Erythroblast (primary cell): ENCODE results near the gene CREB5.

Experiments used
- GATA1 ChIP-seq: IDR thresholded peaks from 2 replicates; pipeline ENCODE4 v1.6.1; 2011; ENCODE audit warnings: low read depth, mild to moderate bottlenecking, control low read depth, low read length, moderate library complexity
- POLR2A ChIP-seq: IDR thresholded peaks from 2 replicates; pipeline ENCODE4 v1.6.1; 2011; ENCODE audit warnings: mild to moderate bottlenecking, low read length

DNA sequence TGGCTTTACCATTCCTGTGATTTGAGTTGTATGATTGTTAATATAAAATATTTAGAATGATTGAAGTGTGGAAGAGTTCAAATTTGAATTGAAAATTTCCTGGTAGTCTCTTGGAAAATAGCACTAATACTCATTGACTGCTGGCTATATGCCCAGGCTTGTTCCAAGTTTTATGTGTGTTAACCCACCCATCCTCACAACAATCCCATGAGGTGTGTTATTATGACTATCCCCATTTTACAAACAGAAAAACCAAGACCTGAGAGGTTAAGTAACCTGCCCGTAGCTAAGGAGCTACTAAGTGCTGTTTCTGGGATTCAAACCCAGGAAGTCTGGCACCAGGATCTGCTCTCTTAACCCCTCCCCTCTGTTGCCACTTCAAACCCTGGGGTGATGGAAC, 213.9 kb downstream of the CREB5 start:
- no peak for TF ChIP-seq POLR2A
- no peak for TF ChIP-seq GATA1
